Stimulated activated CD4-positive, alpha-beta T cell treated with anti-CD3 and anti-CD28 coated beads, TNF-alpha, amount 100 ng/mL, for 24 hours (primary cell): Measurements from ENCODE around the gene FSTL1.

ENCODE experiments used
- DNase-seq, 3 experiments: peaks; one replicate each; pipeline ENCODE4 v3.0.0-alpha.2; 2020; ENCODE audit warnings: low read depth in 3 of 3

The FSTL1 gene

DNA sequence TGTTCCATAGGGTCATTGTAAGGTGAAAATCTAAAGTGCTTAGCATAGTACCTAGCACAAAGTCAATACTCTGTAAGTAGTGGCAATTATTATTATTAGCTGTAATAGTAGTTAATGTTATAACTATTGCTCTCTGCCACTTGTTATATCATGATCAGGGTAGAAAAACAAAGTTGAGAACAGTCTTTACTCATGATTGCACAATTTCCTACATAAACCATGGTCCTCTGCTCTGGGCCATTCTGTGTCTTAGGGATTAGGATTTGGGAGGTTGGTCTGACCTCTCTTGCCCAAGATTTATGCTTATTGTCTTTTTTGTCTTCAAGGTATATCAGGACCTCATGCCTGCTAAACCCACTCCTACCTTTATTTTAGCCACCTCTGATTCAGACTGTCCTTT, 97.3 kb downstream of the FSTL1 start:
- DNase-seq: no peak

DNA sequence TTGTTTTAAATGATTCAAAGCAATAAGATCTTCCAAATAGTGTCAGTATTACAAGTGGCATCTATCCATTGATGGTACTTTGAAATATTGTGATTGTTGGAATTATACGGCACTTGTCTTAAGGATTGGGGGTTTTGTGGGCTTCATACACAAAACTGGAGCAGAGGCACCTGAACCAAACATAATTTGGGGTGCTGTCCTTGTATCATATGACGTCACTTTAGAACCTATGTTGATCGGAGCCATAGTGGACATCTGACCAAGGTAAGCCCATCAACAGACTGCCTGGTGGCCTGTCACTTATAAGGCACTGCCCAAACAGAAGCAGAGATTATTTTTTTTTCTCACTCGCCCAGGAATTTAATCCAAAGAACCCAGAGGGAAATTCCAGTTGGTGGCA, 98.8 kb downstream of the FSTL1 start:
- DNase-seq: no peak

DNA sequence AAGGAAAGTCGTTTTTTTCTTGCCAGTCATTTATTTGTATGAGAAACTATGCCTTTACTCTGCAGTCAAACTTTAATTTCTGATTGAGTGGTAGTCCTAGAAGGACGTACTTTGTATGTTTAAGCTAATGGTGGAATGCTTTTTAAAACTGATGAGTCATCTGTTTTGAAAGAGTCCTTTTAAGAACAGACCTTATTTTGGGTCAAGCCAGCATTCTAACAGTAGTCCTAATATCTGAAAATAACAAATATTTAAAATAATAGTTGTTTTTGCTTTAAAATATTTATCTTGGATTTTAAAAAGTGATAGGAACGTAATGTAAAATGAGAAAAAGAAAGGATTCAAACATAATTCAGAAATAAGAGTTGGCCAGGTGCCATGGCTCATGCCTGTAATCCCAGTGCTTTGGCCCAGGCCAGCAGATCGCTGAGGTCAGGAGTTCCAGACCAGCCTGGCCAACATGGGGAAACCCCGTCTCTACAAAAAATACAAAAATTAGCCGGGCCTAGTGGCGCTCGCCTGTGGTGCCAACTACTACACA, 100.3 kb downstream of the FSTL1 start:
- DNase-seq: no peak

DNA sequence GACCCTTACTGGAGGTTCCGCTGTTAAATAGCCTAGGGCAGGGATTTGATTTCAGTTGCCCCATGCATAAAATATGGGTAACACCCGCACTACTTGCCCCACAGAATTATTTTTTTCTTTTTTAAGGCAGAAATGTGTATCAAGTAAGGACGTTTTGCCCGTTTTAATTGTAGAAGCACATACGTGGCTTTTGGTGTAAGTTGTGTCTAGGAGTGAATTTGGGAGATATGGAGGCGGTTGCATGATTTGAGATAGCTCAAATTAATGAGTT, 101.0 kb downstream of the FSTL1 start:
- DNase-seq: no peak

DNA sequence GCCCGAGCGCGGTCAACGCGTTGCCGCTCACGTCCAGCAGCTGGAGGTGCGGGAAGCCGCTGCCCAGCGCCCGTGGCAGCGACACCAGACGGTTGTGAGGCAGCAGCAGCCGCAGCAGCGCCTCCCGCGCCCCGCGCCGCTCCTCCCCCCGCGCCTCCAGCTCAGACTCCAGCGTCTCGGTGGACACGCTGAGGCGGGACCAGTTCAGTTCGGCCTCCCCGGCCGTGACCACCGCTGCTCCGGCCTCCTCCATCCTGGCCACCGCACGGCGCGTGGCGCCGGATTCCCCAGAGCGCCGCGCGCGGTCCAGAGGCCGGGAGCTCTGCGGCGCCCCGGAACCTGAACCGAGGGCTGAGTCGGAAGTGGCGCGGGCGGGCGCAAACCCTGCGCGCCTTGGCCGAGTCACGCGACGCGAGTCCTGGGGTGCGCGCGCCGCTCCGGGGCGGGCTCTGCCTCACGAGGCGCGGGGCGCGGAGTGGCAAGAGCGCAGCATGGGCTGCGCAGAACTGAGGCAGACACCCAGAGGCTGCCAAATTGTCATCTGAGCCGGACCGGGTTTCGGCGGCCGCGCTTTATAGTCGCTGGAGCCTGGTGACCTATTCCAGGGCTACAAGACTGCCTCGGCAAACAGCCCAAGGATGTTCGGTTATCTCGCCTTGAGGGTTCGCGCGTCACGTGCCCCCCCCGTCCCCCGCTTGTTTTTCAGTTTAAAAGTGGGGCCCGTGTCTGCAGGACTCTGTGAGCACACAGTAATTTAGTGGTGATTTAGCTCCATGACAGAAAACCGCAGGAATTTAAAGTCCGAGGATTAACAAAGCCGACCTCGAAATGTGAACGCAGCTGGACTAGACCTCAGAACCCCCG, 101.6 kb downstream of the FSTL1 start, which contains the start of gene LRRC58:
Gene LRRC58 (minus strand): TSS at position 364 of the 864 bp plus-strand sequence. CDS start 111 bp downstream, at position 253.
- DNase-seq: peak; percentile 78 to 85 (median 80)

DNA sequence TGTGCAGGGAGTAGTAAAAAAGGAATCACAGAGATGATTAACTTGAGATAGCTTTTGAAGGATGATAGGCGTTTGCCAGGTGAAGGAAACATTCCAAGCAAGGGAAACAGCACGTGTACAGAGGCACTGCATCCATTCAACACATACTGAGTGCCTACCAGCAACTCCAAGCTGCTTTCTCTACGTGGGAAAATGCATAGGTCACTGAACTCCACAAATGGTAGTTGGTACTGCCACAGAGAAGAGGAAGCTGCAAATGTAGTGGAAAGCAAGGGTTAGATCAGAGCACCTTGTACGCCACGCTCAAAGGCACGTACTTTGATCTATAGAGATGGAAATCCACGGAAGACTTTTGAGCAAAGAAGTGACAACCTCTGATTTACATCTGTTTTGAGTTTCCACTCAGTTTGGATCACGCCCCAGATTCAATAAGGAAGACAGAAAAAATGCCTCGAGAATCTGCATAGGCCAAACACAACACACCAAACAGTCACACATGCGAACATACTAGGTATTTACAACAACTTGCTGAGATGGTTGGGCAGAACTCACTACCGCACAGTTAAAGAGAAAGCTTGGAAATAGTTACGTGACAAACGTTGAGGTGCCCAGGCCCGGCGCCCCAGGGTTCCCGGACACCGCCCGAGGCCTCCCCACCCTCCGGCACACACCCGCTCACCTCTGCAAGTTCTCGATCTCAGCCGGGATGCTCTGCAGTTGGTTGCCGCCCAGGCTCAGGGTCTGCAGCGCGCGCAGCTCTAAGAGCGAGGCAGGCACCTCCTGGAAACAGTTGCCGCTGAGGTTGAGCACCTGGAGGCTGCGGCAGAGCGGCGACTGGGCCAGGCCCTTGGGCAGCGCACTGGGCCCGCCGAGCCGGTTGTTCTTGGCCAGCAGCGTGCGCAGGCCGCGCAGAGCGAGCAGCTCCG, 102.5 kb downstream of the FSTL1 start:
- DNase-seq: peak in 2 of 3 experiments; percentile 23 to 44

DNA sequence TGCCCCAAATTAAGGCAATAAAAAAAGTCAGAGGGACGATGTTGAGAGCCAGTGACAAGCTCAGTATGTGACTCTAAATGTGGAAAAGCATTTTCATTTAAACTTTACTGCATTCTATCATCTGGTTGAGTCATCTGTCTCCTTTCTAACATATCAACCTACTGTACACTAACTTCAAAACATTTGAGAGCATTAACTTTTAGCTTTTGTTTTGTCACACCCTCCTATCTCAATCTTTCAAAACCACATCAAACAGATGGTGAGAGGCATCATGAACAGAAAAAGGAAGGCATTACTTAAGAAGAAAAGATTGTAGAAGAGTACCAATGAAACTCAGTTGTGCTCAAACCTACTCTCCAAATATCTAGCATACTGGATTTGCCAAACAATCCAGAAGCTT, 106.4 kb downstream of the FSTL1 start:
- no peak for DNase-seq
